NCI-H2227 (cell line): ENCODE measurements around the gene MKI67.

Source experiments
- DNase-seq: peaks from one replicate; lab custom pipeline; 2025; ENCODE audit not compliant: unreplicated experiment; lab: John Stamatoyannopoulos, UW

Gene MKI67

GRCh38 chr10:128056303-128057050 is 69.7 kb downstream of the MKI67 start:
- DNase-seq, result no peak

- no peak for DNase-seq
Observed at GRCh38 chr10:128055061-128055868, 71.0 kb downstream of the MKI67 start.

- DNase-seq, result no peak
Observed at GRCh38 chr10:128054163-128054970, 71.9 kb downstream of the MKI67 start.

GRCh38 chr10:128053356-128053755 is 72.9 kb downstream of the MKI67 start:
- no peak for DNase-seq

- DNase-seq, result no peak
Observed at GRCh38 chr10:128052696-128053095, 73.5 kb downstream of the MKI67 start.

- DNase-seq, result no peak
Observed at GRCh38 chr10:128051548-128051947, 74.7 kb downstream of the MKI67 start.

- no peak for DNase-seq
Observed at GRCh38 chr10:128050936-128051335, 75.3 kb downstream of the MKI67 start.

GRCh38 chr10:128050121-128050516 is 76.1 kb downstream of the MKI67 start:
- no peak for DNase-seq

- DNase-seq, result no peak
Observed at GRCh38 chr10:128049226-128050120, 76.8 kb downstream of the MKI67 start.

GRCh38 chr10:128048819-128049210 is 77.4 kb downstream of the MKI67 start:
- DNase-seq, result no peak

GRCh38 chr10:128047991-128048818 is 78.0 kb downstream of the MKI67 start:
- no peak for DNase-seq

GRCh38 chr10:128047351-128047750 is 78.9 kb downstream of the MKI67 start:
- DNase-seq, result no peak

GRCh38 chr10:128046953-128047290 is 79.3 kb downstream of the MKI67 start:
- no peak for DNase-seq
